GM19455 (cell line): ENCODE results near the gene PIAS1.
A peak's percentile ranks its signal among the peaks of the same experiment; 100 is the strongest.
"Not testable (repeated sequence)": the region's sequence is repeated elsewhere in the genome, so short reads cannot be mapped to it uniquely, and the experiment has no call there.

ENCODE experiments used
- ATAC-seq: cut with Tn5 transposase; IDR thresholded peaks from one replicate; pipeline ENCODE4 v1.9.1; 2021; ENCODE audit not compliant: unreplicated experiment

The PIAS1 gene

GRCh38 chr15:68213991-68214837 is 160.1 kb downstream of the PIAS1 start:
- ATAC-seq = no peak

DNA sequence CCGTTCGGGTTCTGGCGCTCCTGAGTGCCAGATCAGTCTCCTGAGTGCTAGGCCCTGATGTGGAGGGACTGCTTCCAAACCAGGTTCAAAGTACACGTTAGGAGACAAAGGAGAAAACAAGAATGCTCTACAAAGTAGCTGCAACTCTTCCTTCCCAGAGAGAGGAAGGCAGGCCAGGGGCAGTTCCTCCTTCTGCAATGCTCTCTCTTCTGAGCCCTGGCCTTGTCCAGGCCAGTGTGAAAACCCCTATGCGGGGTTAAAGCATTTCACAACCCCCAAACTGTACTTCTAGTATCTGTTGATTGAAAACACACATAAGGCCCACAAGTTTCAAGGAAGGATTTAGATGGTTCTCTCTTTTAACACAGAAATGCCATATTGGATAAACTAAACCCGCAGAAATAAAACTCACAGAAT is 160.7 kb downstream of the PIAS1 start:
- no peak for ATAC-seq

- no peak for ATAC-seq
Observed at GRCh38 chr15:68217341-68217740, 163.2 kb downstream of the PIAS1 start.

DNA sequence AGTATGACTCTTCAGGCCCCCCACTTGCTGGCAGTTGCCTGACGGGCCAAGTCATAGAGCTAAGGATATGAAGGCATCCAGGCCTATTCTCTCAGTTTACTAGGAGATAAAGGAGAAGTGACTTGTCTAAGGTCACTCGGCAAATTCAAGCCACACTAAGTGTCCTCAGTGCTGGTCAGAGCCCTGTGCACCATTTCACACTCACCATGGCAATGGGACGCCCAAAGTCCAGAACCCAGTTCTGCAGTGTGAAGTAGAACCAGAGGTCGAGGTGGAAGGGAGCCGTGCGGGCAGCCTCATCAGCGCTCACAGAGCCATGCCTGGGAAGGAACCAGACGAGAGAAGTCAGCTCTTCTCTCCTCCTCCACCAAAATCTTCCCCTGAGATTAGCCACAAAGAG is 164.2 kb downstream of the PIAS1 start:
- no peak for ATAC-seq

- no peak for ATAC-seq
Observed at GRCh38 chr15:68218847-68219798, 165.0 kb downstream of the PIAS1 start.

GRCh38 chr15:68220489-68220888 is 166.4 kb downstream of the PIAS1 start:
- no peak for ATAC-seq

- no peak for ATAC-seq
Observed at GRCh38 chr15:68220967-68221366, 166.9 kb downstream of the PIAS1 start.

DNA sequence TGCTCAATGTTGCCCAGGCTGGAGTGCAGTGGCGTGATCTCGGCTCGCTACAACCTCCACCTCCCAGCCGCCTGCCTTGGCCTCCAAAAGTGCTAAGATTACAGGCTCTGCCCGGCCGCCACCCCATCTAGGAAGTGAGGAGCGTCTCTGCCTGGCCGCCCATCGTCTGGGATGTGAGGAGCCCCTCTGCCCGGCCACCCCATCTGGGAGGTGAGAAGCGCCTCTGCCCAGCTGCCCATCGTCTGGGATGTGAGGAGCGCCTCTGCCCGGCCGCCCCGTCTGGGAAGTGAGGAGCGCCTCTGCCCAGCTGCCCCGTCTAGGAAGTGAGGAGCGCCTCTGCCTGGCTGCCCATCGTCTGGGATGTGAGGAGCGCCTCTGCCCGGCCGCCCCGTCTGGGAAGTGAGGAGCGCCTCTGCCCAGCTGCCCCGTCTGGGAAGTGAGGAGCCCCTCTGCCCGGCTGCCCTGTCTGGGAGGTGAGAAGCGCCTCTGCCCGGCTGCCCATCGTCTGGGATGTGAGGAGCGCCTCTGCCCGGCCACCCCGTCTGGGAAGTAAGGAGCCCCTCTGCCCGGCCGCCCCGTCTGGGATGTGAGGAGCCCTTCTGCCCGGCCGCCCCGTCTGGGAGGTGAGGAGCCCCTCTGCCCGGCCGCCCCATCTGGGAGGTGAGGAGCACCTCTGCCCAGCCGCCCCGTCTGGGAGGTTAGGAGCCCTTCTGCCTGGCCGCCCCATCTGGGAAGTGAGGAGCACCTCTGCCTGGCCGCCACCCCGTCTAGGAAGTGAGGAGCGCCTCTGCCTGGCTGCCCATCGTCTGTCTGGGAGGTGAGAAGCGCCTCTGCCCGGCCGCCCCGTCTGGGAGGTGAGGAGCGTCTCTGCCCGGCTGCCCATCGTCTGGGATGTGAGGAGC is 167.7 kb downstream of the PIAS1 start:
- ATAC-seq = not testable (repeated sequence)

DNA sequence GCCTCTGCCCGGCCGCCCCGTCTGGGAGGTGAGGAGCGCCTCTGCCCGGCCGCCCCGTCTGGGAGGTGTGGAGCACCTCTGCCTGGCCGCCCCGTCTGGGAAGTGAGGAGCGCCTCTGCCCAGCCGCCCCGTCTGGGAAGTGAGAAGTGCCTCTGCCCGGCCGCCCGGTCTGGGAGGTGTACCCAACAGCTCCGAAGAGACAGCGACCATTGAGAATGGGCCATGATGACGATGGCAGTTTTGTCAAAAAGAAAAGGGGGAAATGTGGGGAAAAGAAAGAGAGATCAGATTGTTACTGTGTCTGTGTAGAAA is 168.3 kb downstream of the PIAS1 start:
- ATAC-seq = not testable (repeated sequence)

GRCh38 chr15:68223171-68223570 is 169.1 kb downstream of the PIAS1 start:
- ATAC-seq = no peak

DNA sequence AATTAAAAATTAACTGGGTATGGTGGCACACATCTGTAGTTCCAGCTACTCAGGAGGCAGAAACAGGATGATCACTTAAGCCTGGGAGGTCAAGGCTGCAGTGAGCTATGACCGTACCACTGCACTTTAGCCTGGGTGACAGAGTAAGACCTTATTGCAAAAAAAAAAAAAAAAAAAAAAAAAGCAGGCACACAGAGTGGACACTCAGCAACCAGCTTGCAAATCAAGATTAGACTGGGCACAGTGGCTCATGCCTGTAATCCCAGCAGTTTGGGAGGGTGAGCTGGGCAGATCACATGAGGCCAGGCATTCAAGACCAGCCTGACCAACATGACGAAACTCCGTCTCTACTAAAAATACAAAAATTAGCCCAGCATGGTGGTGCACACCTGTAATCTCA is 170.0 kb downstream of the PIAS1 start:
- no peak for ATAC-seq

DNA sequence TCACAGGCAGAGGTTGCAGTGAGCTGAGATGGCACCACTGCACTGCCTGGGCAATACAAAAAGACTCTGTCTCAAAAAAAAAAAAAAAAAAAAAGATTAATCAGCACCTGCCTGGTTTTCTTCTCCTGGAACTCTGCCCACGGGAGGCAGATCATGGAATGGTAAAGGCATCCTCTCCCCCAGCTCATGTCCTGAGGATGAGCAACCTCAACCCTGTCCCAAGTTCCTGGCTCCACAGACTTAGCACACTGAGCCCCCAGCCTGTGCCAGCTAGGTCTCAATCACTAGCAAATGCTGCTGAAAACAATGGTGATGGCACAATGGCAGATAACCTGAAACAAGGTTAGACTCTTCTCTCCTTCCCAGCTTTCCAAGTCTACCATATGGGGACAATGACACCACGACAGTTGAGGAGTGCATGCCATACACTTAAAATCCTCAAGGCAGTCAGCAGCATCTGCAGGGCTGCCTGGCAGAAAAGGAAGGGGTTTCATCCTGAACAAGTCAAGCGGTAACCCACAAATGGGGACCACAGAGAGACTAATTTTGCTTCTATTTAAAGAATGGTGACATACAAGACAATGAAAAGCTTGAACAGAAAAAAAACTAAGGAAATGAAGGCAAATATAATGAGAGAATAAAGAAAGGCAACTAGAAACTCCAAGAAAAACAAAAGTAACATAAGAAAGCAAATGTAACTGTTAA is 170.6 kb downstream of the PIAS1 start:
- ATAC-seq = no peak

DNA sequence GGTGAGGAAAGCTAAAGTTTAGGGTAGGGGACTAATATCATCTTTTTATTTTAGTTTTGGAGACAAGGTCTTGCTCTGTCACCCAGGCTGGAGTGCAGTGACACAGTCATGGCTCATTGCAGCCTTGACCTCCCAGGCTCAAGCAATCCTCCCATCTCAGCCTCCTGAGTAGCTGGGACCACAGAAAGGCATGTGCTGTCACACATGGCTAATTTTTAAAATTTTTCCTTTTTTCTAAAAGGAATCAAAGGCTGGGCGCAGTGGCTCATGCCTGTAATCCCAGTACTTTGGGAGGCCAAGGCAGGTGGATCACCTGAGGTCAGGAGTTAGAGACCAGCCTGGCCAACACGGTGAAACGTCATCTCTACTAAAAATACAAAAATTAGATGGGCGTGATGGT is 171.3 kb downstream of the PIAS1 start:
- not testable (repeated sequence) for ATAC-seq

- no peak for ATAC-seq
Observed at GRCh38 chr15:68227643-68228142, 173.6 kb downstream of the PIAS1 start.

DNA sequence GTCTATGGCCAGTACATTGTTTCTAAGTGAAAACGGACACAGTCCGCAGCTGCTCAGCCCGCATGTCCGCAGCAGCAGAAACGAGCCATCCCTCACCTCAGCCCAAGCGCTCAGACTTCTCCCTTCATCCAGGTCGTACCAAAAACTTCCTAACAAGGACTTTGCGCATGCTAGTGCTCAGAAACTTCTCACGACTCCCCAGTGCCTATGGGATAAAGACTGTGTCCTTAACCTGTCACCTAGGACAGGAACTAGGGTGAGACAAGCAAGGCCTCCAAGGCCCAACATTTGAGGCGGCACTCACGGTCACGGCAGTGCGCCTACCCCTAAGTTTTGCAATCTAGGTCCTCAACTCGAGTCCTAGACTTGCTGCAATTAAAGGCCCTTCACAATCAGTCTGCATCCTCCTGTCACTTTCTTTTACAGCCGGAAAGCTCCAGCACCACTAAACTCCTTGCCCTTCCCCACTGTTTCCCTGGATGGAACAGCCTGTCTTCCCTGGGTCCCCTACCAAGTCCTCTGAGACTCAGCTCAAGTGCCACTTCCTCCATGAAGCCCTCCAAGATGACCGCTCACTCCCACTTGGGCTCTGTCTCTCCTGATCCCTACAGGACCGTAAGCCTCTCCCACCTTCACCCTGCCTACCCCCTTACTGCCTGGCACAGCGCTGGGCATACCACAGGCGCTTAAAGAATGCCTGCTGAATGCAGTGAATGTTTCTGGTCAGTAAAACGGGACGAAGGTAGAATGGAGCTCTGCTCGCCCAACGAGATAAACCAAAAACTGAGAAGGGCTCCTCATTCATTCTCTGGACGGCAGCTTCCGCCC is 174.2 kb downstream of the PIAS1 start:
- no peak for ATAC-seq

- ATAC-seq = peak; percentile 18
Observed at GRCh38 chr15:68228971-68229385, 174.9 kb downstream of the PIAS1 start.

DNA sequence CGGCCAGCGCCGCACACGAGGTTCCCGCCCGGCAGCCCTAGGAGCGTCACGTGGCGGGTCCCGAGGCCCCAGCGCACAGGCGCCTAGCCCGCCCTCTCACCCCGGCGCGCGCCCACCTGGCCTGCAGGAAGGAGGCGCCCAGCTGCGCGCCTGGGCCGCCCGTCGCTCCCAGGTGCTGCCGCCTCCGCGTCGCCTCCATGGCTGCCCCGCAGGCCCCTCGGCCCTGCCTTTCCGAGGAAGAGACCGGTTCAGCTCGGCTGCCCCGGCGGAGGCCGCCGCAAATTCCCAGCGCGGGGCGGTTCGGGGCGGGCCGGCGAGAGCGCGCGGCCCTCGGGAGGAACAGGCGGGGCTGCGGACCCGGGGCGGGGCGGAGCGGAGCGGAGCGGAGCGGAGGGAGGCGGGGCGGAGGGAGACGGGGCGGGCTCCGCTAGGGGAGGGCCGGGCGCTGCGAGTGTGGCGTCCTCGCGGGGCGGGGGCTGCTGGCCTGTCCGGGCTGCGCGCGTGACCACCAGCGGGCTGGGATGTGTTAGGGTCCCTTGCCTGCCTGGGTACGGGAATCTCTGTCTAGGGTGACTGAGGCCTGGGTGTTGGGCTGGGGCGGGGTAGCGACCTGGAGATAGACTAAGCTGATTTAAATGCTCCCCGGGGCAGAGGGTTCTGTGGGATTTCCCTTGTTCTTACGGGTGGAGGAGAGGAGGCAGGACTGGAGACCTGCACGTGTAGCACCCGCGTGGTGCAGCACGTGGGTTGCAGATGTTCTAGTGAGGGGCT is 175.5 kb downstream of the PIAS1 start, which contains the start of gene CLN6:
Gene CLN6 (minus strand): TSS at position 343 of the 771 bp plus-strand sequence. CDS start 144 bp downstream, at position 199.
- ATAC-seq = peak; percentile 80
